GM12874 (cell line): ENCODE results near the gene CALY.

Experiments used
- CTCF ChIP-seq: IDR thresholded peaks from 2 replicates; pipeline ENCODE4 v1.5.1; 2011; ENCODE audit warnings: low read depth, mild to moderate bottlenecking, control low read depth, low read length, moderate library complexity; ENCODE audit not compliant: insufficient read depth

Gene CALY

GRCh38 chr10:133276435-133277201 lies 60.1 kb downstream of the CALY start, which contains the start of gene ADAM8:
TSS of gene ADAM8 (minus strand) at chr10:133276868. CDS start at chr10:133276817, 51 bp downstream.
- TF ChIP-seq CTCF, result no peak

GRCh38 chr10:133276100-133276434 lies 60.6 kb downstream of the CALY start:
- no peak for TF ChIP-seq CTCF

GRCh38 chr10:133275684-133276092 lies 61.0 kb downstream of the CALY start:
- peak; percentile 68 for TF ChIP-seq CTCF

GRCh38 chr10:133274751-133275683 lies 61.7 kb downstream of the CALY start:
- no peak for TF ChIP-seq CTCF
